Psoas muscle (tissue), 8 donors: Measurements from ENCODE around the gene RNLS. TPM values are rescaled to one million over a fixed set of nuclear protein-coding genes. Genes with fewer than 3 reads are reported as not detected.
"Not testable (repeated sequence)": the region's sequence is repeated elsewhere in the genome, so short reads cannot be mapped to it uniquely, and the experiment has no call there.

Source experiments
- ATAC-seq, 4 donors: fragments of 200-7000 bp; cut with Tn5 transposase; one replicate each; pipeline ENCODE4 v1.9.1; 2020; ENCODE audit warnings: moderate library complexity in 3 of 4, mild to moderate bottlenecking in 2 of 4
- DNase-seq, 2 donors: peaks; one replicate each; pipeline ENCODE4 v3.0.0-alpha.2; 2020
- H3K27ac ChIP-seq: fragments of 200-600 bp; one replicate; pipeline ENCODE4 v1.8.0; 2022
- H3K27me3 ChIP-seq, 3 donors: fragments of 200-600 bp in 1 of 3; one replicate each; pipeline versions ENCODE4 v1.6.1 to v1.8.0; 2013 to 2022; ENCODE audit warnings: low read length in 2 of 3, mild to moderate bottlenecking in 2 of 3, moderate library complexity in 1 of 3; ENCODE audit not compliant: insufficient read depth in 3 of 3
- H3K36me3 ChIP-seq, 2 donors: fragments of 200-600 bp in 1 of 2; one replicate each; pipeline versions ENCODE4 v1.6.1 to v1.8.0; 2013 to 2022; ENCODE audit warnings: low read depth in 1 of 2, mild to moderate bottlenecking in 1 of 2, moderate library complexity in 1 of 2; ENCODE audit not compliant: insufficient read depth in 1 of 2
- H3K4me1 ChIP-seq: fragments of 200-600 bp; one replicate; pipeline ENCODE4 v1.8.0; 2022
- H3K4me3 ChIP-seq: fragments of 200-600 bp; one replicate; pipeline ENCODE4 v1.8.0; 2022; ENCODE audit warnings: mild to moderate bottlenecking
- H3K9me3 ChIP-seq: fragments of 200-600 bp; one replicate; pipeline ENCODE4 v1.8.0; 2022
- WGBS, 3 donors: extraction: QIAGEN DNeasy Blood & Tissue Kit; methylation state at CpG; one replicate each; pipeline versions ENCODE4 v1.1.6 to v1.1.7; 2013; 5-methylcytosine and 5-hydroxymethylcytosine counted together
- intact Hi-C, 2 donors: fragments of 100-400 bp; cut with DNase I; formaldehyde crosslinking; loops; one replicate each; pipeline versions ENCODE4 v1.11.0 to v1.14.2; 2022
- polyA plus RNA-seq, 3 donors: library from polyadenylated mRNA; stranded (reverse); fragments of 200-250 nt; gene quantifications; one replicate each; pipeline ENCODE4 v1.2.3, GENCODE V29; 2013
- total RNA-seq, 4 donors: library from RNA; stranded (reverse); fragmentation: NEBNext Ultra II Directional in 2 of 4; extraction: Animal tissue kit (Norgen Biotek cat#: 25700) in 2 of 4; gene quantifications; one replicate each; pipeline versions ENCODE4 v1.2.1 to v1.2.4, GENCODE V29; 2021 to 2023
- TF ChIP-seq, protein P1 (sequence below): fragments of 200-600 bp; IDR thresholded peaks from one replicate; pipeline ENCODE4 v1.8.0; 2022; ENCODE audit warnings: antibody characterized with exemption
- donor health status: healthy with polysubstance abuse.
- donor health status: DM: no; HTN: no; CAD: no; lungs with moderate emphysema.
- donor health status: Bipolar disorder and iron deficiency.
- donor health status: healthy.
- donor health status: DM: yes; HTN: yes; CAD: no.
- donor health status: DM: no; HTN: no; CAD: no.
- donor health status: DM: no; HTN: no; CAD: no.
- donor health status: DM: yes; HTN: yes; CAD: no.

Gene RNLS
- total and polyA plus RNA-seq, 7 donors = 3.0 to 9.2 (median 6.7) TPM

DNA sequence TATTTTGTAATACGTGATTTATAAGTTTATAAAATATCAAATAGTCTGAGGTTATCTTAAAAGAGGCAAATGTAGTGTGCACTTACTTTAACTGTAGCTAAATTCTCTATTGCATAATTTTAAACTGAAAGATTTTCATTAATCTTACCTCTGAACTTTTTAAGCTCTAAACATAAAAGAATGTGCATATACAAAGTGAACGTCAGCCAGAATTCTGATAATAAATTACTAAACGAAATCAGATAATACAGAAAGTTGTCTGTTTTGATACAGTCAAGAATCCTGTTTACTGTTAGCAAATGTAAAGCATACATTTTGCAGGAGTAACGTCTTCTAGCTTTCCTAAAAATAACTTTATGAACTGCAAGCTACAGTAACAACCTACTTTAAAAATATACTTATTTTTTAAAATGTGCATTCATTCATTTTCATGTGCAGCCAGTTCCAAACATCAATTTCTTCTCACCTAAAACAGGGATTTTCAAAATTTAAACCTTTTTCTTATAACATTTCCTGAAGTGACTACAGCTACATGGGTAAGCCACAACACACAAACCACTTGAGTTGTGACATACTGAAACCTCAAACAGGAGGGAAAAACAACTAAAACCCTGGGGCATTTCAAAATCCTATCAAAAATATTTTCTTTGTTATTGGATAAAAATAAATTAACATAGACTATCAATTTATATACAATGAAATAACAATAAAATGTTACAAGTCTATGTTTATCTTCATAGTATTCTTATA is 92.7 kb downstream of the RNLS start:
- 74 to 87% (median 77%) methylated on average over 4 of the region's 4 CpGs for WGBS, 3 donors
- DNase-seq (no peak), ATAC-seq (no peak)
- Histone ChIP-seq H3K27ac (no peak overlapping the region), H3K9me3 (no peaks in the 10 kb centered on the region), H3K4me3 (no peak overlapping the region), H3K4me1 (no peaks in the 10 kb centered on the region), H3K27me3 (no peaks in the 10 kb centered on the region), H3K36me3 (no peaks in the 10 kb centered on the region)
- TF ChIP-seq, protein P1, sequence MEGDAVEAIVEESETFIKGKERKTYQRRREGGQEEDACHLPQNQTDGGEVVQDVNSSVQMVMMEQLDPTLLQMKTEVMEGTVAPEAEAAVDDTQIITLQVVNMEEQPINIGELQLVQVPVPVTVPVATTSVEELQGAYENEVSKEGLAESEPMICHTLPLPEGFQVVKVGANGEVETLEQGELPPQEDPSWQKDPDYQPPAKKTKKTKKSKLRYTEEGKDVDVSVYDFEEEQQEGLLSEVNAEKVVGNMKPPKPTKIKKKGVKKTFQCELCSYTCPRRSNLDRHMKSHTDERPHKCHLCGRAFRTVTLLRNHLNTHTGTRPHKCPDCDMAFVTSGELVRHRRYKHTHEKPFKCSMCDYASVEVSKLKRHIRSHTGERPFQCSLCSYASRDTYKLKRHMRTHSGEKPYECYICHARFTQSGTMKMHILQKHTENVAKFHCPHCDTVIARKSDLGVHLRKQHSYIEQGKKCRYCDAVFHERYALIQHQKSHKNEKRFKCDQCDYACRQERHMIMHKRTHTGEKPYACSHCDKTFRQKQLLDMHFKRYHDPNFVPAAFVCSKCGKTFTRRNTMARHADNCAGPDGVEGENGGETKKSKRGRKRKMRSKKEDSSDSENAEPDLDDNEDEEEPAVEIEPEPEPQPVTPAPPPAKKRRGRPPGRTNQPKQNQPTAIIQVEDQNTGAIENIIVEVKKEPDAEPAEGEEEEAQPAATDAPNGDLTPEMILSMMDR = no peak
- intact Hi-C loops = no loop called here

DNA sequence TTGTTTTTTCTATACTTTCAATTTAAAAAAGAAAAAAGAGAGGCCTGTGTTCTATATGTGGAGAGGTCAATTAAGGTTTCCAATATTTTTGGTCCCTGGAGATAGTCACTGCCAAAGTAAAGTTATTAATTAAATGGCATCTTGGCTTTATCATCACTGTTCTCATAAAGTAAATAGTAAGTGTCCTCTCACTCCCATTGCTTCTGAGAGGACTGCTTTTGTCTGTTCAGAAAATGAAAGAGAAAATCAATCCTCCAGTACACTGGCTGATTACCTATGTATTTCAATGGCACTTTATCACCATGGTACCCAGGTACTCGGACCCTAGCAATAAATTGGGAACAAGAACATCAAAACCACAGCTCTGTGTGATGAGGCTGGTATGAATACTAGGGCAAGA is 94.0 kb downstream of the RNLS start:
- intact Hi-C loops = no loop called here
- H3K36me3 ChIP-seq = no peaks in the 10 kb centered on the region
- H3K27ac ChIP-seq = no peak overlapping the region
- TF ChIP-seq, protein P1 = no peak
- no peaks in the 10 kb centered on the region for H3K9me3 ChIP-seq
- H3K4me1 ChIP-seq = no peaks in the 10 kb centered on the region
- ATAC-seq (no peak), DNase-seq (no peak)
- 41 to 76% (median 42%) methylated on average over 1 of the region's 1 CpG for WGBS, 3 donors
- no peak overlapping the region for H3K4me3 ChIP-seq
- H3K27me3 ChIP-seq = no peaks in the 10 kb centered on the region

DNA sequence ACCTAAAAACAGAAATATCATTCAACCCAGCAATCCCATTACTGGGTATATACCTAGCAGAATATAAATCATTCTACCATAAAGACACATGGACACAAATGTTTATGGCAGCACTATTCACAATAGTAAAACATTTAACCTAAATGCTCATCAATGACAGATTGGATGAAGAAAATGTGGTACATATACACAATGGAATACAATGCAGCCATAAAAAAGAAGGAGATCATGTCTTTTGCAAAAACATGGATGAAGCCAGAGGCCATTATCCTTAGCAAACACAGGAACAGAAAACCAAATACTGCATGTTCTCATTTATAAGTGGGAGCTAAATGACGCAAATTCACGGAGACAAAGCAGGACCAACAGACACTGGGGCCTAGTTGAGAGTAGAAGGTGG is 96.3 kb downstream of the RNLS start:
- H3K4me3 ChIP-seq, intact Hi-C loops, H3K27me3 ChIP-seq, DNase-seq, H3K27ac ChIP-seq, ATAC-seq, H3K9me3 ChIP-seq, H3K4me1 ChIP-seq, H3K36me3 ChIP-seq: not testable (repeated sequence)
- 96 to 100% (median 98%) methylated on average over 2 of the region's 2 CpGs for WGBS, 3 donors

DNA sequence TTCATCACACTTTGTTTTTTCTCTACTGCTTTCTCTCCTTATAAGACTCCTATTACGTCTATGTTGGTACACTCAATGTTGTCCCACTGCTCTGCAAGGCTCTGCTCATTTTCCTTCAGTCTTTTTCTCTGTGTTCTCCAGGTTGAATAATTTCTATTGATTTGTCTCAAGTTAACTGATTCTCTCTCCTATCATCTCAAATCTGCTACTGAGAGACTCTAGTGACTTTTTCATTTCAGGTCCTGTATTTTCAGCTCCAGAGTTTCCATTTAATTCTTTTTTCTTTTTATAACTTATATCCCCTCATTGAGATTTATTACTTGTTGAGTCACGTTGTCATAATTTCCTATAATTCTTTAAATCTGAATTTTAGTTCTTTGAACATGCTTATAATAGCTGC is 100.9 kb downstream of the RNLS start:
- Histone ChIP-seq H3K4me1 (peaks cover 9% of the 10 kb centered on the region), H3K4me3 (no peak overlapping the region), H3K9me3 (no peaks in the 10 kb centered on the region), H3K27ac (no peak overlapping the region), H3K36me3 (no peaks in the 10 kb centered on the region), H3K27me3 (no peaks in the 10 kb centered on the region)
- DNase-seq (no peak), ATAC-seq (no peak)
- WGBS, 3 donors = 63 to 84% (median 76%) methylated on average over 2 of the region's 2 CpGs
- intact Hi-C loops = no loop called here
- TF ChIP-seq, protein P1 = no peak

DNA sequence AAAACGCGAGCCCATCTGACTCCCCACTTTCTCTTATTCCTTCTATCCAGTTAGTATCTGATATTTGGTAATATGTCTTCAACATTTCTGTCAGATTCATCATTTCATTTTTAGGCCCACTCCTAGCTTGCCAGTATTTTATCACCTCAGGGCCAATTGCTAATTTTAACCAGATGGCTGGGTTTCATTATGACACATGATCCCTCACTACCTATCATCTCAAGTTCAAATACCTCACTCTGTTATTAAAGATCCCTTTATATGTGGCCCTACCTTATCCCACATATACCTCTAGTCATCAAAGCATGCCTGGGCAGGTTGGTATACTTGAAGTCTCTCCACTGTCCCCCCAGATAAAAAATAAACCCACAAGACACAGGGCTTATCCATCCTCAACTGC is 104.9 kb downstream of the RNLS start:
- intact Hi-C loops = loop anchor here in 1 of 2 donors (5.0 kb wide), 1 partner anchor 69 kb away; no protein-coding TSS in a partner anchor
- Histone ChIP-seq H3K27me3 (no peaks in the 10 kb centered on the region), H3K27ac (peak overlapping the region; percentile 68), H3K9me3 (no peaks in the 10 kb centered on the region), H3K36me3 (no peaks in the 10 kb centered on the region), H3K4me3 (no peak overlapping the region), H3K4me1 (peaks cover 31% of the 10 kb centered on the region)
- DNase-seq = no peak
- TF ChIP-seq, protein P1 = no peak
- WGBS, 3 donors = 58 to 80% (median 63%) methylated on average over 2 of the region's 2 CpGs
- ATAC-seq = peak; percentile 38 to 69 (median 56)
